PC-3 (cell line): ENCODE measurements around the gene CEBPB. TPM values are rescaled to one million over a fixed set of nuclear protein-coding genes. Genes with fewer than 3 reads are reported as not detected.
A peak's percentile ranks its signal among the peaks of the same experiment; 100 is the strongest.

Experiments used
- ATAC-seq: fragments of 200-7000 bp; cut with Tn5 transposase; 2 replicates; pipeline ENCODE4 v1.9.1; 2020; ENCODE audit warnings: mild to moderate bottlenecking, moderate library complexity
- BruUV-seq: library from RNA; stranded (reverse); fragments of 400-500 nt; replicated peaks from 2 replicates; lab custom pipeline; 2021; lab: Mats Ljungman, UMichigan
- CTCF ChIA-PET: fragments of 300-600 bp; sonication (Branson Sonifier 250); formaldehyde crosslinking; loops from one replicate; lab custom pipeline; 2022; ENCODE audit warnings: antibody characterized with exemption; lab: Charles Lee
- POLR2A ChIA-PET: fragments of 300-600 bp; sonication (Branson Sonifier 250); formaldehyde crosslinking; loops from one replicate; lab custom pipeline; 2022; ENCODE audit warnings: antibody characterized with exemption; ENCODE audit not compliant: unreplicated experiment; lab: Charles Lee
- DNase-seq: peaks from one replicate; pipeline ENCODE4 v3.0.0-alpha.2; 2015
- H2AFZ ChIP-seq: fragments of 300-600 bp; sonication (generic); 2 replicates; pipeline ENCODE4 v1.6.0; 2016; ENCODE audit warnings: antibody characterized with exemption, low read length
- H3F3A ChIP-seq: fragments of 300-600 bp; sonication (generic); one replicate; pipeline ENCODE4 v1.6.0; 2017; ENCODE audit warnings: antibody characterized with exemption, low read length, control low read depth, mild to moderate bottlenecking; ENCODE audit not compliant: unreplicated experiment
- H3K27ac ChIP-seq: fragments of 300-600 bp; sonication (generic); 2 replicates; pipeline ENCODE4 v1.5.1; 2016; ENCODE audit warnings: mild to moderate bottlenecking, low read length
- H3K27me3 ChIP-seq: fragments of 300-600 bp; sonication (generic); 2 replicates; pipeline ENCODE4 v1.6.1; 2016; ENCODE audit warnings: low read length, mixed read lengths
- H3K36me3 ChIP-seq: fragments of 300-600 bp; sonication (generic); 2 replicates; pipeline ENCODE4 v1.6.1; 2016; ENCODE audit warnings: low read depth, mixed run types, low read length, mixed read lengths
- H3K4me1 ChIP-seq: fragments of 300-600 bp; sonication (generic); 2 replicates; pipeline ENCODE4 v1.5.1; 2016; ENCODE audit warnings: low read length; ENCODE audit not compliant: insufficient read depth
- H3K4me2 ChIP-seq: fragments of 300-600 bp; sonication (generic); 2 replicates; pipeline ENCODE4 v1.6.0; 2016; ENCODE audit warnings: low read length
- H3K4me3 ChIP-seq: fragments of 300-600 bp; sonication (generic); 2 replicates; pipeline ENCODE4 v1.5.1; 2016; ENCODE audit warnings: mild to moderate bottlenecking, low read length, mixed read lengths
- H3K79me2 ChIP-seq: fragments of 300-600 bp; sonication (generic); 2 replicates; pipeline ENCODE4 v1.6.1; 2017; ENCODE audit warnings: low read length, mixed read lengths
- H3K9ac ChIP-seq: fragments of 300-600 bp; sonication (generic); 2 replicates; pipeline ENCODE4 v1.6.0; 2016; ENCODE audit warnings: mild to moderate bottlenecking, low read length
- H3K9me2 ChIP-seq: fragments of 300-600 bp; sonication (generic); replicated peaks from 2 replicates; pipeline ENCODE4 v1.6.1; 2016; ENCODE audit warnings: mixed run types, low read length, mixed read lengths
- H3K9me3 ChIP-seq: fragments of 300-600 bp; sonication (generic); 2 replicates; pipeline ENCODE4 v1.6.1; 2016; ENCODE audit warnings: low read length, mixed read lengths
- H4K20me1 ChIP-seq: fragments of 300-600 bp; sonication (generic); 2 replicates; pipeline ENCODE4 v1.6.1; 2016; ENCODE audit warnings: low read length, mixed read lengths
- EZH2 ChIP-seq: fragments of 300-600 bp; sonication (generic); IDR thresholded peaks from one replicate; pipeline ENCODE4 v1.6.1; 2017; ENCODE audit warnings: antibody characterized with exemption, mild to moderate bottlenecking, low read length; ENCODE audit not compliant: unreplicated experiment
- EZH2phosphoT487 ChIP-seq: fragments of 300-600 bp; sonication (generic); IDR thresholded peaks from 2 replicates; pipeline ENCODE4 v1.6.1; 2018; ENCODE audit warnings: mild to moderate bottlenecking, antibody characterized with exemption, low read length, borderline replicate concordance
- intact Hi-C: fragments of 100-400 bp; cut with micrococcal nuclease; formaldehyde crosslinking; loops from 2 replicates; pipeline ENCODE4 v1.9.0; 2023
- total RNA-seq: library from RNA; depleted of rRNA; stranded (reverse); fragments of >200 nt; gene quantifications from 2 replicates; pipeline ENCODE4 v1.2.3, GENCODE V29; 2014
- TF ChIP-seq, protein P1 (sequence below): fragments of 300-600 bp; sonication (generic); conservative IDR thresholded peaks from 2 replicates; pipeline ENCODE4 v1.5.1; 2017; ENCODE audit warnings: antibody characterized with exemption, low read depth, mild to moderate bottlenecking, low read length

The CEBPB gene
- total RNA-seq, 1 experiment from 2014 or later, result 103 TPM

DNA sequence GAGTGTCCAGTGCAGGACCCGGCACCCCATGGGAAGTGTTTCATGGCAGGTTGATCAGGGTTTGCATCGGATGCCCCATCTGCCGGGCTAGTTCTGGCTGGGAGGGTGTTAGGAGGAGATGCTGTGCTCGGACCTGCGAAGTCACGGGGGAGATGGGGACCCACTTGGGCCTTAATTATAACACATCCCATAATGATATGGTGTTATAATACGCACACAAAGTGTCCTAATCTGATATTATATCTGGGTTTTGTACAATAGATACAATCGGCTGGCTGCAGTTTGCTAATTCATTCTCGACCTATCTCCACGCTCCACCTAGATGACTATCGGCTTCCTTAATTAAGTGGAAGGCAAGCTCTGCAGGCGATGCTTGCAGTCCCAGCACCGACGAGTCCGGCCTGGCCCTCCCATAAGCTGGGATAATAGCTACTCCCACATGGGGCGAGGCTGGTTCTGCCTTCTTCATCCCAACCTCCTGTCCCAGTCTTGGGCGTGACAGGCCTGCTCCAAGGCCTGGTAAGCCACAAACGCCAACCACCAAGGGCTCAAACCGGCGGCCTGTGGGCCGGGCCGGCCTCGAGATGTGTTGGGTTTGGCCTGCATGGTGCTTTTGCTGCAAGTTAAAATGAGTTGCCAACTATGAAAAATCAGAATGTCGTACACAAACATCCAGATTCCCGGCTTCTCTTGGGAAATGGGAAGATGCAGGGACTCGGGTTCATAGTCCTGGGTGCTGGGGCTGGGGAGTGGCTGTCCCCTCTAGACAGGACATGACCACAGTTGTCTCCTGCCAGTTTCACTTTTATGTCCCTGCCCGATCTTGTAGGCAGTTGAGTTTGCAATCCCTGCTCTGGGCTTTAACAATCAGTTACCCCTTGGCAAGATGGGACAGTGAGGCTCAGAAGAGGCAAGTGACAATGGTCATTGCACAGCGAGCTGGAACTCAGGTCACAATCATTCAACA is 32.7 kb downstream of the CEBPB start:
- no peak overlapping the region for H2AFZ ChIP-seq
- H3K36me3 ChIP-seq, result no peaks in the 10 kb centered on the region
- H3F3A ChIP-seq, result no peaks in the 10 kb centered on the region
- no TSS peak for BruUV-seq
- no peak overlapping the region for H3K27ac ChIP-seq
- CTCF ChIA-PET, result no interaction called here
- no peak overlapping the region for H3K4me2 ChIP-seq
- no peaks in the 10 kb centered on the region for H4K20me1 ChIP-seq
- H3K9me2 ChIP-seq, result no peaks in the 10 kb centered on the region
- DNase-seq, result no peak
- H3K4me1 ChIP-seq, result peaks cover 38% of the 10 kb centered on the region
- H3K9me3 ChIP-seq, result no peaks in the 10 kb centered on the region
- no peaks in the 10 kb centered on the region for H3K27me3 ChIP-seq
- intact Hi-C loops, result no loop called here
- H3K79me2 ChIP-seq, result no peaks in the 10 kb centered on the region
- ATAC-seq, result no peak
- no peak overlapping the region for H3K9ac ChIP-seq
- POLR2A ChIA-PET, result no interaction called here
- H3K4me3 ChIP-seq, result no peak overlapping the region
- TF ChIP-seq, protein P1, sequence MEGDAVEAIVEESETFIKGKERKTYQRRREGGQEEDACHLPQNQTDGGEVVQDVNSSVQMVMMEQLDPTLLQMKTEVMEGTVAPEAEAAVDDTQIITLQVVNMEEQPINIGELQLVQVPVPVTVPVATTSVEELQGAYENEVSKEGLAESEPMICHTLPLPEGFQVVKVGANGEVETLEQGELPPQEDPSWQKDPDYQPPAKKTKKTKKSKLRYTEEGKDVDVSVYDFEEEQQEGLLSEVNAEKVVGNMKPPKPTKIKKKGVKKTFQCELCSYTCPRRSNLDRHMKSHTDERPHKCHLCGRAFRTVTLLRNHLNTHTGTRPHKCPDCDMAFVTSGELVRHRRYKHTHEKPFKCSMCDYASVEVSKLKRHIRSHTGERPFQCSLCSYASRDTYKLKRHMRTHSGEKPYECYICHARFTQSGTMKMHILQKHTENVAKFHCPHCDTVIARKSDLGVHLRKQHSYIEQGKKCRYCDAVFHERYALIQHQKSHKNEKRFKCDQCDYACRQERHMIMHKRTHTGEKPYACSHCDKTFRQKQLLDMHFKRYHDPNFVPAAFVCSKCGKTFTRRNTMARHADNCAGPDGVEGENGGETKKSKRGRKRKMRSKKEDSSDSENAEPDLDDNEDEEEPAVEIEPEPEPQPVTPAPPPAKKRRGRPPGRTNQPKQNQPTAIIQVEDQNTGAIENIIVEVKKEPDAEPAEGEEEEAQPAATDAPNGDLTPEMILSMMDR, result no peak
- TF ChIP-seq EZH2phosphoT487 (no peak), EZH2 (no peak)

DNA sequence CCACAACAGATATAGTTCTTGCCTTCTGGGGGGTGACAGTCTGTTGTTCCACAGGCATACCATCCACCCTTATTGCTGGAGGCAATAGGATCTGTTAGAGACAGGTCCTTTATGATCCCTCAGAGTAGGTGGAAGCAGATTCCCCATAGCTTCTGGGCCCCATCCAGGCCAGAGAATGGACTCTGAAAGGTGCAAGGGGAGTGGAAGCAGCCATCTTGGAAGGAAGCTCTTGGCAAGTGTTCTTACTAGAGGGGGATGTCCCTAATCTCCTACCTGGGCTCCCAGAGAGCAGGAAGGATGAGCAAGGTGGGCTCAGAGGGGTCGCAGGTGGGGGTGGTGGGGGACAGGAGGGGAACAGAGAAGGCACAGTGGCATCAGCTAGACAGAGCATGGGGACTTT is 33.4 kb downstream of the CEBPB start:
- Histone ChIP-seq H3K27ac (no peak overlapping the region), H3F3A (no peaks in the 10 kb centered on the region), H2AFZ (no peak overlapping the region), H3K27me3 (no peaks in the 10 kb centered on the region), H3K36me3 (no peaks in the 10 kb centered on the region), H3K4me3 (no peak overlapping the region), H3K9ac (no peak overlapping the region), H3K4me2 (no peak overlapping the region), H3K9me3 (no peaks in the 10 kb centered on the region), H3K4me1 (peaks cover 38% of the 10 kb centered on the region), H4K20me1 (no peaks in the 10 kb centered on the region), H3K79me2 (no peaks in the 10 kb centered on the region), H3K9me2 (no peaks in the 10 kb centered on the region)
- CTCF ChIA-PET, result no interaction called here
- POLR2A ChIA-PET, result no interaction called here
- BruUV-seq, result no TSS peak
- DNase-seq, result no peak
- TF ChIP-seq, protein P1, result no peak
- TF ChIP-seq EZH2, result no peak
- TF ChIP-seq EZH2phosphoT487, result no peak
- no peak for ATAC-seq
- intact Hi-C loops, result no loop called here

DNA sequence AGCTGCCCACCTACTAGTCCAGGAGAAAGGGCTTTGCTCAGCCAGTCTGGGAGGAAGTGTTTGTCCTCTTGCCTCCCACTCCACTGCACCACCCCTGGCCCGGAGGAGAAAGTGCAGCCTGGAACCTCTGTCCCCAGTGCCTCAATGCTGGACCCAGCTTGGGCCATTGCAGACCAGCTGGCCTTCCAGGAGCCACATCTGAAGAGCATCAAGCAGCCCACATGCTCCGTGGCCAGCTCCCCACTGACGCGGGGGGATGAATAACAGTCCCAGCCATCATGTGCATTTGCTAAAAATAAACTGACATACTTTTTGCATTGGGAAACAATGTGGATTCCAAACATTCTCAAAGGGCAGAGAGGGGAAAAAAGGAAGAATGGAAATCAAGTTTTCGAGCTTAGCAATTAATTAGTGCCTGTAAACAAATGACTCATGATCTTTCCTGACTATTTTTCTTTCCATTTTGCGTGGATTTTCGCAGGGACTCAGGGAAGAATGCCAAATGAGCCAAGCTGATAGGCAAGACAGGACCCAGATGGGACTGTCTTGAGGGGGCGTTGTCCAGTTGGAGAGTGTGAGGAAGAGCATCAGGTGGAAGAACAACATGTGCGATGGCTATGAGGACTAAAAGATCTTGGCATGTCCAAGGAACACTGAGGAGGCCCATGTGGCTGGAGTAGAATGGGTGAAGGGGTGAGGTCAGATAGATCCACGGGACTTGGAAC is 34.1 kb downstream of the CEBPB start:
- DNase-seq (no peak), ATAC-seq (no peak)
- ChIA-PET POLR2A (no interaction called here), CTCF (no interaction called here)
- intact Hi-C loops, result no loop called here
- Histone ChIP-seq H3K9ac (no peak overlapping the region), H3K79me2 (no peaks in the 10 kb centered on the region), H3K9me3 (no peaks in the 10 kb centered on the region), H3K9me2 (no peaks in the 10 kb centered on the region), H2AFZ (no peak overlapping the region), H3K4me1 (peaks cover 38% of the 10 kb centered on the region), H3K4me3 (no peak overlapping the region), H3K27me3 (no peaks in the 10 kb centered on the region), H3K27ac (no peak overlapping the region), H3K4me2 (no peak overlapping the region), H4K20me1 (no peaks in the 10 kb centered on the region), H3F3A (no peaks in the 10 kb centered on the region), H3K36me3 (no peaks in the 10 kb centered on the region)
- BruUV-seq, result no TSS peak
- no peak for TF ChIP-seq EZH2phosphoT487
- TF ChIP-seq, protein P1, result peak; percentile 34; the same call in 1 of the 2 replicates
- TF ChIP-seq EZH2, result no peak
